ENCODE data around the gene RABIF. TPM values are rescaled to one million over a fixed set of nuclear protein-coding genes. Genes with fewer than 3 reads are reported as not detected.
"Not testable (repeated sequence)": the region's sequence is repeated elsewhere in the genome, so short reads cannot be mapped to it uniquely, and the experiment has no call there.

Gene RABIF
- total RNA-seq, 2 experiments from 2014 or later = 11.5 to 15.3 TPM

- Mint-ChIP-seq H3K36me3 (no peaks in the 10 kb centered on the region), H3K9me3 (ENCODE audit: low read depth) (no peaks in the 10 kb centered on the region), H3K4me1 (peaks cover 51% of the 10 kb centered on the region), H3K27me3 (no peaks in the 10 kb centered on the region), H3K4me3 (no peak overlapping the region), H3K27ac (no peak overlapping the region)
- ATAC-seq (no peak), DNase-seq (no peak)
- CTCF ChIA-PET = interaction anchor here (1.2 to 2.9 kb wide), 3 partner anchors 14 to 130 kb away, joined by 3 to 6 read pairs (median 3); no protein-coding TSS in a partner anchor
Measured at GRCh38 chr1:202837746-202838262, 51.1 kb downstream of the RABIF start.

DNA sequence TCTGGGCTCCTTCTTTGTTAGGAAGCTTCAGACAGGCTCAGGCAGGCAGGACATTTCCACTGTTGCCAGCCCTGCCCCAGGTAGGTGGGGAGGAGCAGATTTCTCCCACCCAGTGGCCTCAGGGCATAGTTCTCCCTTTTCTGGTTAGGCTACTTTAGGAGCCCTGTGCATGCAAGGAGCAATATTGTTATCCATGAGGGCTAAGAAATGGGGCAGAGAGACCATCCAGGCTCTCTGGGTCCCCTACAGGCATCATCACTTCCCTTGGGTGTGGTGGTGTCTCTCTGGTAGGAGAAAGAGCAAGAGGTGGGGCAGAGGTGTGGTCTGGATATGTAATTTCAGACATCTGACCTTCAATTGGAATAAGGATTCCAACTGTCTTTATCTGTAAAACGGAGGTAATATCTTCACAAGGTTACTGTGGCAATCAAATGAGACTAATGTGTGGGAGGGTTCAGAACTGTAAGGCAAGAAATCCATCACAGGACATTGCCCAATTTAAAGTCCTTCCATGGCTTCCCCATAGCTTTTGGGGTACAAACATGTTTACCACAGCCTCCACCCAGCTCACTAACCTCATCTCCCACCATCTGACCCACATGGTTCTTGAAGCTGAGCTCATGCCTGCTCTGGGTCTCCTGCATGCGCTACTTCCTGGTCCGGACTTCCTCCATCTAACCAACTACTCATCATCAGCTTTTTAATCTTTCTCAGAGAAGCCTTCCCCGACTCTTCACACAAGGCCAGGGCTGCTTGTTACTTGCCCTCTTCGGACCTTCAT is 52.1 kb downstream of the RABIF start:
- DNase-seq (peak; percentile 51), ATAC-seq (no peak)
- no peaks in the 10 kb centered on the region for H3K27me3 Mint-ChIP-seq
- H3K27ac Mint-ChIP-seq = peak overlapping the region; percentile 81
- H3K36me3 Mint-ChIP-seq = no peaks in the 10 kb centered on the region
- H3K4me3 Mint-ChIP-seq = peak overlapping the region; percentile 3
- no peaks in the 10 kb centered on the region for H3K9me3 Mint-ChIP-seq (ENCODE audit: low read depth)
- H3K4me1 Mint-ChIP-seq = peaks cover 58% of the 10 kb centered on the region
- CTCF ChIA-PET = interaction anchor here (1.2 to 1.3 kb wide), 5 partner anchors 15 to 941 kb away, joined by 3 read pairs; no protein-coding TSS in a partner anchor

DNA sequence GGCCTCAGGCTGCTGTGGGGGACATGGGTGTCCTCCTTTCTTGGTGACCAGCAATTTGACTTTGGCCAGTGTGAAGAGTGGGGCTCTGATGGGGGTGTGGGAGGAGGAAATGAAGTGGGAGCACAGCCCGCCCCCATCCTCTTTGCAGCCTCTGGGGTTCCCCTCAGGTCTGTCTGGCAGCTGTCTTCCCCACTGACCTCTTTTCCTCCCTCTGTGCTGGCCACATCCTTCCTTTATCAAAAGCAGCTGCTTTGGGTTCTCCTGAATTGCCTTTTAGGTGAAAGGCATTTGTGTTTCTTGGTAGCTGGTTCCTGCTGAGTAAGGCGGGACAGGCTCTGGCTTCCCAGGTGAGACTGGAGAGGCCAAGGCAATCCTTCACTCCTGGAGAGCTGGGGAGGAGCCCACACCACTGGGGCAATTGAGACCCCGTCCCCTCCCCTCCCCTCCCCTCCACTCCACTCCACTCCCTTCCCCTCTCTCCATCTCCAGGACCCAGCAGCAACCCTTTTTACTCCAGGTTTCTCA is 53.3 kb downstream of the RABIF start:
- DNase-seq (peak; percentile 79), ATAC-seq (peak; percentile 85)
- H3K4me3 Mint-ChIP-seq = peak overlapping the region; percentile 47
- peaks cover 58% of the 10 kb centered on the region for H3K4me1 Mint-ChIP-seq
- H3K27me3 Mint-ChIP-seq = no peaks in the 10 kb centered on the region
- peak overlapping the region; percentile 81 for H3K27ac Mint-ChIP-seq
- H3K36me3 Mint-ChIP-seq = no peaks in the 10 kb centered on the region
- H3K9me3 Mint-ChIP-seq (ENCODE audit: low read depth) = no peaks in the 10 kb centered on the region
- CTCF ChIA-PET = interaction anchor here (0.5 to 1.3 kb wide), 5 partner anchors 17 to 940 kb away, joined by 3 to 5 read pairs (median 3); partner anchors contain the start of gene KDM5B

- ATAC-seq = peak; percentile 30
- CTCF ChIA-PET = interaction anchor here (1.2 to 1.3 kb wide), 2 partner anchors 17 to 939 kb away, joined by 3 to 5 read pairs; no protein-coding TSS in a partner anchor
- Mint-ChIP-seq H3K9me3 (ENCODE audit: low read depth) (no peaks in the 10 kb centered on the region), H3K36me3 (no peaks in the 10 kb centered on the region), H3K27ac (peak overlapping the region; percentile 81), H3K27me3 (no peaks in the 10 kb centered on the region), H3K4me1 (peaks cover 58% of the 10 kb centered on the region), H3K4me3 (peak overlapping the region; percentile 47)
- DNase-seq = peak; percentile 47
Measured at GRCh38 chr1:202834771-202835547, 54.0 kb downstream of the RABIF start.

DNA sequence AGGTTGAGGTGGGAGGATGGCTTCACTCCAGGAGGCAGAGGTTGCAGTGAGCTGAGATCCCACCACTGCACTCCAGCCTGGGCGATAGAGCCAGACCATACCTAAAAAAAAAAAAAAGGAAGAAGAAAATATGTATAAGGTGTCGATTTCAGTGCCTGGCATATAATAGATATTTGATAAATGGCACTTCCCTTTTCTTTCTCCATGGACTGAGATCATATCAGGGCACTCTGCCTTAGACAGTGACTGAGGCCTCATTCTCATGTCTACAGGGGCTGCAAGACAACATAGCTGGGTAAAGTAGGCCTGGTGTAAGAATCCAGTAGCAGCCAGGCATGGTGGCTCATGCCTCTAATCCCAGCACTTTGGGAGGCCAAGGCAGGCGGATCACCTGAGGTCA is 57.0 kb downstream of the RABIF start:
- H3K27ac Mint-ChIP-seq = no peak overlapping the region
- DNase-seq (no peak), ATAC-seq (no peak)
- H3K4me1 Mint-ChIP-seq = peaks cover 48% of the 10 kb centered on the region
- H3K4me3 Mint-ChIP-seq = no peak overlapping the region
- CTCF ChIA-PET = interaction anchor here (1.0 kb wide), 1 partner anchor 34 kb away, joined by 3 read pairs; no protein-coding TSS in a partner anchor
- H3K27me3 Mint-ChIP-seq = peaks cover 2% of the 10 kb centered on the region
- H3K9me3 Mint-ChIP-seq (ENCODE audit: low read depth) = no peaks in the 10 kb centered on the region
- no peaks in the 10 kb centered on the region for H3K36me3 Mint-ChIP-seq

DNA sequence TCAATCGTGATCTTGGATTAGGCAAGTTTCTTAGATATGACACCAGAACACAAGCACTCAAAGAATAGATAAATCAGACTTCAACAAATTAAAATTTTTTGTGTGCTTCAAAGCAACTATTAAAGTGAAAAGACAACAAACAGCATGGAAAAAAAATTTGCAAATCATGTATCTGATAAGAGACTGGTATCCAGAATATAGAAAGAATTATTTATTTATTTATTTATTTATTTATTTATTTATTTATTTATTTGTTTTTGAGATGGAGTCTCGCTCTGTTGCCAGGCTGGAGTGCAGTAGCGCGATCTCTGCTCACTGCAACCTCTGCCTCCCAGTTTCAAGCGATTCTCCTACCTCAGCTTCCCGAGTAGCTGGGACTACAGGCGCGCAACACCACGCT is 59.7 kb downstream of the RABIF start:
- H3K9me3 Mint-ChIP-seq (ENCODE audit: low read depth); DNase-seq; H3K4me3 Mint-ChIP-seq; H3K27ac Mint-ChIP-seq; H3K36me3 Mint-ChIP-seq; ATAC-seq; CTCF ChIA-PET: not testable (repeated sequence)
- Mint-ChIP-seq H3K27me3 (peaks cover 15% of the 10 kb centered on the region), H3K4me1 (peaks cover 21% of the 10 kb centered on the region)

Other genes starting within 250 kb of the RABIF start
- gene SYT2, start 178.7 kb downstream of the RABIF start, total RNA-seq = not detected
- gene KDM5B, start 80.7 kb downstream of the RABIF start, total RNA-seq = 10 to 100 TPM; 31.1 to 69.9 TPM
- under 1 TPM; 0.58 to 0.94 TPM for gene PCAT6, start 78.2 kb downstream of the RABIF start, total RNA-seq
- 10 to 100 TPM; 30.8 to 32.7 TPM for gene KLHL12, start 38.1 kb upstream of the RABIF start, total RNA-seq
- 10 to 100 TPM; 71.8 to 79.2 TPM for gene ADIPOR1, start 69.2 kb upstream of the RABIF start, total RNA-seq
- 10 to 100 TPM; 17.5 to 19.2 TPM for gene CYB5R1, start 78.1 kb upstream of the RABIF start, total RNA-seq
- gene TMEM183A, start 118.2 kb upstream of the RABIF start, total RNA-seq = 10 to 100 TPM; 75.7 to 78.7 TPM
- 10 to 100 TPM in 1 of 2 experiments, 1 to 10 TPM in 1; 4.6 to 17.9 TPM for gene PPFIA4, start 137.3 kb upstream of the RABIF start, total RNA-seq
- not detected for gene MYOG, start 196.9 kb upstream of the RABIF start, total RNA-seq
- gene ADORA1, start 238.6 kb upstream of the RABIF start, total RNA-seq = not detected

Data from activated CD8-positive, alpha-beta memory T cell treated with anti-CD3 and anti-CD28 coated beads, Interleukin-2, amount 10 ng/mL, durations not matched to agents 7 days and 5 days (primary cell).